Bone marrow (tissue), 2 donors: ENCODE results near the gene MAP3K5.

Source experiments
- DNase-seq, 2 donors: peaks; one replicate each; lab custom pipeline; 2025; lab: John Stamatoyannopoulos, UW

The MAP3K5 gene

GRCh38 chr6:136517582-136517981, 274.7 kb downstream of the MAP3K5 start:
- no peak for DNase-seq

- no peak for DNase-seq
Observed at GRCh38 chr6:136517002-136517401, 275.3 kb downstream of the MAP3K5 start.

- no peak for DNase-seq
Observed at GRCh38 chr6:136514591-136514990, 277.7 kb downstream of the MAP3K5 start.

- DNase-seq: no peak
Observed at GRCh38 chr6:136511926-136512325, 280.4 kb downstream of the MAP3K5 start.

- no peak for DNase-seq
Observed at GRCh38 chr6:136511397-136511796, 280.9 kb downstream of the MAP3K5 start.

GRCh38 chr6:136510782-136511181, 281.5 kb downstream of the MAP3K5 start:
- DNase-seq: no peak

GRCh38 chr6:136510299-136510698, 282.0 kb downstream of the MAP3K5 start:
- DNase-seq: no peak

GRCh38 chr6:136508725-136509392, 283.4 kb downstream of the MAP3K5 start:
- peak in 1 of 2 donors; percentile 70 for DNase-seq
